GM21619 (cell line): ENCODE measurements around the gene POC1B.
A peak's percentile ranks its signal among the peaks of the same experiment; 100 is the strongest.

Source experiments
- ATAC-seq: cut with Tn5 transposase; IDR thresholded peaks from one replicate; pipeline ENCODE4 v1.9.1; 2021; ENCODE audit not compliant: unreplicated experiment

Gene POC1B

GRCh38 chr12:89539426-89540223, 13.8 kb upstream of the POC1B start:
- no peak for ATAC-seq

GRCh38 chr12:89538897-89539296, 13.1 kb upstream of the POC1B start:
- no peak for ATAC-seq

GRCh38 chr12:89537389-89537788, 11.5 kb upstream of the POC1B start:
- no peak for ATAC-seq

- no peak for ATAC-seq
Measured at GRCh38 chr12:89529738-89530137, 3.9 kb upstream of the POC1B start.

- ATAC-seq = no peak
Measured at GRCh38 chr12:89528434-89528833, 2.6 kb upstream of the POC1B start.

GRCh38 chr12:89525305-89525823, 483 bp downstream of the POC1B start:
- peak; percentile 28 for ATAC-seq

- peak; percentile 63 for ATAC-seq
Measured at GRCh38 chr12:89524541-89525304, 1.1 kb downstream of the POC1B start, which contains the start of gene GALNT4. Gene GALNT4 (minus strand): TSS chr12:89524796. CDS start chr12:89524549, 247 bp downstream.

- ATAC-seq = no peak
Measured at GRCh38 chr12:89523843-89524540, 1.9 kb downstream of the POC1B start.

- ATAC-seq = no peak
Measured at GRCh38 chr12:89523393-89523792, 2.5 kb downstream of the POC1B start.

GRCh38 chr12:89521364-89522223, 4.3 kb downstream of the POC1B start:
- no peak for ATAC-seq

- ATAC-seq = no peak
Measured at GRCh38 chr12:89517720-89518119, 8.1 kb downstream of the POC1B start.

GRCh38 chr12:89516633-89517032, 9.2 kb downstream of the POC1B start:
- ATAC-seq = no peak

- peak; percentile 94 for ATAC-seq
Measured at GRCh38 chr12:89514751-89515150, 11.1 kb downstream of the POC1B start.

GRCh38 chr12:89513544-89513943, 12.3 kb downstream of the POC1B start:
- ATAC-seq = no peak

GRCh38 chr12:89507015-89507824, 18.6 kb downstream of the POC1B start:
- no peak for ATAC-seq

- no peak for ATAC-seq
Measured at GRCh38 chr12:89506050-89506449, 19.8 kb downstream of the POC1B start.

- ATAC-seq = no peak
Measured at GRCh38 chr12:89504560-89505346, 21.1 kb downstream of the POC1B start.

- no peak for ATAC-seq
Measured at GRCh38 chr12:89501793-89502192, 24.1 kb downstream of the POC1B start.

- ATAC-seq = no peak
Measured at GRCh38 chr12:89499857-89500256, 26.0 kb downstream of the POC1B start.
